Transverse colon (tissue), 4 donors: ENCODE results near the gene ACOX2. TPM values are rescaled to one million over a fixed set of nuclear protein-coding genes. Genes with fewer than 3 reads are reported as not detected.
"Not testable (repeated sequence)": the region's sequence is repeated elsewhere in the genome, so short reads cannot be mapped to it uniquely, and the experiment has no call there.

Experiments used
- DNase-seq: peaks from one replicate; pipeline ENCODE4 v3.0.0-alpha.2; 2019
- H3K27ac ChIP-seq, 4 donors: fragments of 200-600 bp; sonication (generic); 2 replicates each; pipeline ENCODE4 v1.5.1; 2016 to 2018; ENCODE audit warnings: inconsistent platforms in 4 of 4
- H3K27me3 ChIP-seq: fragments of 200-600 bp; sonication (generic); 2 replicates; pipeline ENCODE4 v1.5.1; 2017; ENCODE audit warnings: inconsistent platforms
- H3K36me3 ChIP-seq, 4 donors: fragments of 200-600 bp; sonication (generic); 2 replicates each; pipeline ENCODE4 v1.5.1; 2017 to 2019; ENCODE audit warnings: inconsistent platforms in 4 of 4
- H3K4me1 ChIP-seq, 4 donors: fragments of 200-600 bp; sonication (generic); 2 replicates each; pipeline ENCODE4 v1.5.1; 2017 to 2020; ENCODE audit warnings: inconsistent platforms in 4 of 4
- H3K4me3 ChIP-seq, 4 donors: fragments of 200-600 bp; sonication (generic); 1 replicate in 1 of 4; 2 replicates in 3 of 4; pipeline versions ENCODE4 v1.5.1 to v1.6.1; 2017 to 2019; ENCODE audit warnings: inconsistent platforms in 4 of 4
- H3K9me3 ChIP-seq, 2 donors: fragments of 200-600 bp; sonication (generic); 2 replicates each; pipeline ENCODE4 v1.5.1; 2017 to 2019; ENCODE audit warnings: inconsistent platforms in 2 of 2
- CTCF ChIP-seq, 5 experiments: fragments of 200-600 bp in 3 of 5; fragments of 450-650 bp in 2 of 5; sonication (generic) in 3 of 5; IDR thresholded peaks; 1 replicate in 2 of 5; 2 replicates in 3 of 5; pipeline ENCODE4 v1.5.1; 2016 to 2017; ENCODE audit warnings: antibody characterized with exemption in 5 of 5, inconsistent platforms in 3 of 5, mild to moderate bottlenecking in 2 of 5, moderate library complexity in 1 of 5
- EP300 ChIP-seq: sonication (generic); formaldehyde crosslinking; IDR thresholded peaks from one replicate; pipeline ENCODE4 v1.6.1; 2017; ENCODE audit warnings: antibody characterized with exemption, low read depth
- POLR2A ChIP-seq: fragments of 450-650 bp; IDR thresholded peaks from one replicate; pipeline ENCODE4 v1.6.1; 2016; ENCODE audit warnings: antibody characterized with exemption, mild to moderate bottlenecking, moderate library complexity
- POLR2AphosphoS5 ChIP-seq, 3 donors: sonication (generic); formaldehyde crosslinking; IDR thresholded peaks; one replicate each; pipeline ENCODE4 v1.6.1; 2016; ENCODE audit warnings: antibody characterized with exemption in 3 of 3
- WGBS, 2 donors: methylation state at CpG; one replicate each; pipeline ENCODE4 v1.1.5; 2018; ENCODE audit warnings: low coverage in 1 of 2; 5-methylcytosine and 5-hydroxymethylcytosine counted together
- in situ Hi-C, 4 donors: fragments of 200-750 bp; cut with MboI; loops; one replicate each; pipeline versions ENCODE4 v1.15.0 to v1.15.1; 2017; ENCODE audit warnings: low sequenced_read_pairs in 3 of 4, low pct_ligation_motif_present in 1 of 4, low pct_unique_long_range_greater_than_20kb in 1 of 4
- intact Hi-C: fragments of 100-400 bp; cut with DNase I; formaldehyde crosslinking; loops from one replicate; pipeline ENCODE4 v1.15.1; 2023; ENCODE audit warnings: low total_unique reads
- total RNA-seq, 4 donors: library from RNA; depleted of rRNA; stranded (reverse); fragments of >200 nt; gene quantifications; one replicate each; pipeline ENCODE4 v1.1.0, GENCODE V29; 2016

ACOX2 gene
- total RNA-seq, 4 donors from 2014 or later: 28.3 to 125 (median 37.9) TPM

DNA sequence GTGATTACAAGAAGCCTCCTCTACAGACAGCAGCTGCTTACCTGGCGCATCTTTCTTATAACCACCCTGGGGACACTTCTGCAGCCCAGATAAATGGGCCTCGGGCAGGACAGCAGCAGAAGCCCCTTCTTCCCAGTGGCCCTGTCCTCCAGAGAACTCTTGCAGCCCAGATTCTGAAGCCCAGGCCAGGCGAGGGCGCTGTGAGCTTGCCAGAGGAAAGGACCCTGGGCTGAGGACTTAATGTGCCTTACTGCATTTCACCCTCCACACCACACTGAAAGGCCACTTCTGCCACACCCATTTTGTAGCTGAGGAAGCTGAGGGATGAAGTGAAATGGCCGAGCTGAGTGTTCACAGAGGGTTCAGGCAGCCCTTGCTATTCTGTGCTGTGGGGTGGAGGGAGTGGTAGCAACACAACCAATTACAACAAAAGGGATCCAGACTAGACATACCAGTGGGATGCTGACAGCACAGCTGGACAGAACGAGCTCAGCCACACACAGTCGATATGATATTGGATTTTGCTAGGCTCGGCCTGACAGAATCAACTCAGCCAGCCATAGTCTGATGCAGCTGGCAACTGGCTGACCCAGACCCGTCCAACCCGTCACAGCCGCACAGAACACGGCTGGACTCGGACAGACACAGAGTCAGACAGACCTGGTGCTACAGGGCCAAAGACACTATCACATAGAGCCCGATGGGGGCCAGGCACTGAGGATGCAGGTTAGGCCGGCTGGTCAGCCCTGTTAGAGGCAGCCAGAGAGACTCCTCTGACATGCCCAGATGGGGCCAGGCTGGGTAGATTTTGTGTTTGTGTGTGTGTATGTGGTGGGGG is 7.3 kb downstream of the ACOX2 start:
- Histone ChIP-seq H3K27me3 (no peaks in the 10 kb centered on the region), H3K4me1 (peaks cover 0 to 22% (median 9%) of the 10 kb centered on the region in 4 donors), H3K36me3 (no peaks in the 10 kb centered on the region), H3K27ac (no peak overlapping the region), H3K4me3 (no peak overlapping the region), H3K9me3 (no peaks in the 10 kb centered on the region)
- intact Hi-C loops: loop anchor here (10.0 kb wide), 1 partner anchor 65 kb away; no protein-coding TSS in a partner anchor
- 75% methylated on average over 15 of the region's 15 CpGs; no CpG with 5 or more reads in 1 of the 2 donors for WGBS, 2 donors
- in situ Hi-C loops: loop anchor here (5.0 to 25.0 kb wide), 6 partner anchors 55 to 345 kb away; partner anchors contain the start of genes HTD2 (in 1 of the 4) and RPP14 (in 1 of the 4)
- TF ChIP-seq CTCF (IDR thresholded peaks at IDR 0.05) (peak in 1 of 5 experiments; percentile 9), EP300 (no peak)
- no peak for DNase-seq

GRCh38 chr3:58528629-58529028 is 8.4 kb downstream of the ACOX2 start:
- intact Hi-C loops (no loop called here), in situ Hi-C loops (loop anchor here in 2 of 4 donors (10.0 to 25.0 kb wide), 2 partner anchors 216 to 344 kb away; partner anchors contain the start of genes HTD2 (in 1 of the 2) and RPP14 (in 1 of the 2))
- Histone ChIP-seq H3K4me3 (no peak overlapping the region), H3K4me1 (peaks cover 0 to 22% (median 9%) of the 10 kb centered on the region in 4 donors), H3K9me3 (no peaks in the 10 kb centered on the region), H3K27ac (no peak overlapping the region), H3K27me3 (no peaks in the 10 kb centered on the region), H3K36me3 (no peaks in the 10 kb centered on the region)
- peak; percentile 64 for DNase-seq
- no peak for TF ChIP-seq EP300
- no peak for TF ChIP-seq CTCF (IDR thresholded peaks at IDR 0.05)
- no peak for TF ChIP-seq POLR2A
- TF ChIP-seq POLR2AphosphoS5 (IDR thresholded peaks at IDR 0.05): no peak
- 50% methylated on average over 6 of the region's 6 CpGs; no CpG with 5 or more reads in 1 of the 2 donors for WGBS, 2 donors

DNA sequence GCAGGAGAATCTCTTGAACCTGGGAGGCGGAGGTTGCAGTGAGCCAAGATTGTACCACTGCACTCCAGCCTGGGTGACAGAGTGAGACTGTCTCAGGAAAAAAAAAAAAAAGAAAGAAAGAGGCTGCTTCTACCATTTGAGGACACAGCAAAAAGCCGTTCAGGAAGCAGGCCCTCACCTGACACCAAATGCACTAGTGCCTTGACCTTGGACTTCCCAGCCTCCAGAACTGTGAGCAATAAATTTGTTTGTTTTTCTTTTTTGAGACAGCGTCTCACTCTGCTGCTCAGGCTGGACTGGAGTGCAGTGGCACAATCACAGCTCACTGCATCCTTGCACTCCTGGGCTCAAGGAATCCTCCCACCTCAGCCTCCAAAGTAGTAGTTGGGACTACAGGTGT is 9.6 kb downstream of the ACOX2 start:
- peaks cover 0 to 15% (median 3%) of the 10 kb centered on the region in 4 donors for H3K4me1 ChIP-seq
- in situ Hi-C loops: loop anchor here in 2 of 4 donors (10.0 to 25.0 kb wide), 2 partner anchors 215 to 343 kb away; partner anchors contain the start of genes HTD2 (in 1 of the 2) and RPP14 (in 1 of the 2)
- H3K36me3 ChIP-seq, H3K27ac ChIP-seq, H3K27me3 ChIP-seq, DNase-seq, H3K9me3 ChIP-seq, H3K4me3 ChIP-seq, intact Hi-C loops: not testable (repeated sequence)
- 85 to 100% methylated on average over 1 to 3 of the region's 3 CpGs for WGBS, 2 donors

GRCh38 chr3:58526515-58526957 is 10.5 kb downstream of the ACOX2 start:
- intact Hi-C loops (no loop called here), in situ Hi-C loops (loop anchor here in 2 of 4 donors (10.0 to 25.0 kb wide), 2 partner anchors 214 to 342 kb away; partner anchors contain the start of genes HTD2 (in 1 of the 2) and RPP14 (in 1 of the 2))
- Histone ChIP-seq H3K9me3 (no peaks in the 10 kb centered on the region), H3K36me3 (peaks cover 0 to 9% (median 1%) of the 10 kb centered on the region in 4 donors), H3K27me3 (no peaks in the 10 kb centered on the region), H3K27ac (no peak overlapping the region), H3K4me3 (no peak overlapping the region), H3K4me1 (peaks cover 0 to 6% (median under 1%) of the 10 kb centered on the region in 4 donors)
- no peak for TF ChIP-seq EP300
- TF ChIP-seq CTCF (IDR thresholded peaks at IDR 0.05): no peak
- no peak for TF ChIP-seq POLR2AphosphoS5 (IDR thresholded peaks at IDR 0.05)
- TF ChIP-seq POLR2A: no peak
- no peak for DNase-seq
- WGBS, 2 donors: 84% methylated on average over 7 of the region's 7 CpGs; no CpG with 5 or more reads in 1 of the 2 donors
